Fibroblast of gingiva (primary cell): Measurements from ENCODE around the gene GPHN.

Experiments
- DNase-seq: peaks from one replicate; pipeline ENCODE4 v3.0.0-alpha.2; 2011; ENCODE audit warnings: low read depth

Gene GPHN

DNA sequence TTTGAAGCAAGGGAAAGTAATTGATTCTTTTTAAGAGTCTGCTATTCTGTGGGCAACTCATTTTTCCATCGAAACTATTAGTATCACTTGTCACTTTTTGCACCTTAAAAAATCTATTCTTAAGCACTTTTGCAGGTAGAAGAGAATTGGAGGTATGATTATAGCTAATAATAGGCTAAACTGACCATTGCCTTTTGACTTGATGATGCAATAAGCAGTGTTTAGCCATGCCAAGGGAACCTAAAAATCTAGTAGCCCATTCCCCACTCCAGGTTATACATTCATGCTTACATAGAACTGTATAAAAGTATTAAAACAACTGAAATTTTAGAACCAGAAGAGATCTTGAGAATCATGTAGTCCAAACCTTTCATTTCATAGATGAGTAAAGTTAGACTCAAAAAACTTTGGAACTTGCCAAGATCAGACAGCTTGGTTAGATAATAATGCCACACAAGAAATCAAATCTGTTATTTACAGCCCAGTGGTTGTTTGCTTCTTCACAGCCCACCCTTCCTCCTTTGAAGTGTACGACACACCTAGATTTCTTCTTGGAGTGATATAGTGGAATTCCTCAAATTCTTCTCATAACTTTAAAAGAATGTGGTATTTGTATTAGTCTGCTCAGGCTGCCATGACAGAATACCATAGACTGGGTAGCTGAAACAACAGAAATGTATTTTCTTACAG, 659.6 kb downstream of the GPHN start:
- DNase-seq: no peak

DNA sequence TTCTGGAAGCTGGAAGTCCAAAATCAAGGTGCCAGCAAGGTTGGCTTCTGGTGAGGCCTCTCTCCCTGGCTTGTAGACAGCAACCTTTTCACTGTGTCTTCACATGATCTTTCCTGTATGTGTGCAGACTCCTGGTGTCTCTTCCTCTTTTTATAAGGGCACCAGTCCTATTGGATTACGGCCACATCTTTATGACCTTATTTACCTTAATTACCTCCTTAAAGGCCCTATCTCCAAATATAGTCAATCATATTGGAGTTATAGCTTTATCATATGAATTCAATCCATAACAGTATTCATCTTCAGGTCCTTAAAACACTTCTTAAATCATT, 660.1 kb downstream of the GPHN start:
- no peak for DNase-seq

DNA sequence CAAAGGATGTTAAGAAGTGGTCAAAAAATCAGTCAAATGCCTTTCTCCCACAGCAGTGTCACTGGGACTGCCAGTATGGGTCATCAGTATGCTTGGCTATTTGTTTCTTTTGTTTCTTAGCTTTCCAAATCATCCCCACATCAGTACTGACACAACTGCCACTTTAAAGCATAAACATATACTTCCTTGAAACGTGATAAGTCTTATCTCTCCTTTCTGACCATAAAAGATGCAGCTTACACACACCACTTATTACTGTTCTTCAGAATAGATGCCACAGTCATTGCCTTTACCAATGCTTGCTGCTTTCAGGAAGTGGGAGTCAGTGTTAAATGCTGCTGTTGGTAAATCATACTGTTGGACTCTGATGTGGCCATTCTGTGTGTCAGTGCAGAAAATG, 662.7 kb downstream of the GPHN start:
- DNase-seq: no peak

DNA sequence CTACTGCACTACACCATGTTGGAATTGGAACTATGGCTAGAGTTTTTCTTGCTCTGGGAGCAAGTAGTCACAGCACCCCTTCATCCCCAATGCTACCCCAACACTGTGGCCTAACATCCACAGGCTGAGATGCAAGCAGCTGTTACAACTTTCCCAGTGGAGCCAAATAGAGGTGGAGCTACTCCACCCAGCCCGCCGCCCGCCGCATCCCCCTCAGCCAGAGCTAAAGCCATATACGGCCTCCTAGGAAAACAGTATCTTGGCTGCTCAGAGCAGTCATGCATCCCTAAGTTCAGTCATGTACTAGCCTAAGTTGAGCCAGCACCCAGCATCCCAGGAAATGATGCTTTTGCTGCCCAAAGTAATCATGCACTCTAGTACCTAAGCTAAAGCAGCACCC, 664.1 kb downstream of the GPHN start:
- DNase-seq: no peak

DNA sequence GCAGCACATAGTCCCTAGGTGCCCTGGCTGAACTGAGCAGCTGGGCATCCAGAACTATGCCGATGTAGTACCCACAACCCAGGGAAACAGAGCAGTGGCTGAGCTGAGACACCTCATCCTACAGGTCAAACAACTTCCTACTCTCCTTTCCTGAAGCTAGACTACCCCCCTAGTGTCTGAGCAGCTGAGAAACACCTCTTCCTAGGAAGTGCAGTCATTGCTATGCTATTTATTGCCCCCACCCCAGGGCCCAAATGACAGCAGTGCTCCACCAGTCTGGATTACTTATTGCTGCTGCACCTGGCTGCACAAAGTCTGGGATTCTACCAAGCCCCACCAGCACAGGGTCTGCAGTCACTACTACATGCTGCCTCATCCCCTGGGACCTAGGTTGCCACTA, 664.6 kb downstream of the GPHN start:
- no peak for DNase-seq

DNA sequence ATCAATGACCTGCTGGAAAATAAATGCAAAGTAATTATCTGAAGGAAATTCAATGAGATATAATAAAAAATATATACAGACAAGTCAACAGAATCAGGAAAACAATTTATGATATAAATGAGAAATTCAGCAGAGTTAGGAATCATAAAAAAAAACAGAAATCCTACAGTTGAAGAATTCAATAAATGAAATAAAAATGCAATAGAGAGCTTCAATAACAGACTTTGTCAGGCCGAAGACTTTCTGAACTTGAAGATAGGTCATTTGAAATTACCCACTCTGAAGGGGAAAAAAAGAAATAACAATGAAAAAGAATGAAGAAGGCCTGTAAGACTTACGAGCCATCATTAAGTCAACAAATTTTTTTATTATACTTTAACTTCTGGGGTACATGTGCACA, 665.8 kb downstream of the GPHN start:
- DNase-seq: no peak

DNA sequence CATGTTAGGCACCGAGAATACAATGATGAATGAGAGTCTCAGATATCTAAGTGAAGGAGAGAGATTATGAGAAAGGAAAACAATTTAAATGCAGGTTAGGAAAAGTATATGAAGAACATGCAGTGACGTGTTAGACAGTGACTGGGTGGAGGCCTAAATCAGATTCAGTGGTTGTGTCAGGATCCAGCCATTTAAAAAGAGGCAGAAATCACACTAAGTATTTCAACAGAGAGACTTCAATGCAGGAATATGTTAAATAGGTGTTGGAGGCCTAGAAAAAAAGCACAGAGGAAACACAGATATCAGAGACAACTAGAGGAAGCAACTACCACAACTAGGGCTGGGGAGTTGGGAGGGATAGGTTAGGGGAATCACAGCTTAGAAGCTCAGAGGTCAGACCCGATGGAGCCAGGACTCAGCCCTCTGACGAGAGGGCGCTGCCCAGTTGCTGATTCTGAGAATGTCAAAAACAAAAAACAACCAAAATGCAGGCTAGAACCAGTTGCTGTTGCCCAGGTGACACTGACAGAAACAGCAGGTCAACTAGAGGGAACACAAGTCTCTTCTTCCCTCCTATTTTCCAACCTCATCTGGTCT, 678.3 kb downstream of the GPHN start:
- no peak for DNase-seq

DNA sequence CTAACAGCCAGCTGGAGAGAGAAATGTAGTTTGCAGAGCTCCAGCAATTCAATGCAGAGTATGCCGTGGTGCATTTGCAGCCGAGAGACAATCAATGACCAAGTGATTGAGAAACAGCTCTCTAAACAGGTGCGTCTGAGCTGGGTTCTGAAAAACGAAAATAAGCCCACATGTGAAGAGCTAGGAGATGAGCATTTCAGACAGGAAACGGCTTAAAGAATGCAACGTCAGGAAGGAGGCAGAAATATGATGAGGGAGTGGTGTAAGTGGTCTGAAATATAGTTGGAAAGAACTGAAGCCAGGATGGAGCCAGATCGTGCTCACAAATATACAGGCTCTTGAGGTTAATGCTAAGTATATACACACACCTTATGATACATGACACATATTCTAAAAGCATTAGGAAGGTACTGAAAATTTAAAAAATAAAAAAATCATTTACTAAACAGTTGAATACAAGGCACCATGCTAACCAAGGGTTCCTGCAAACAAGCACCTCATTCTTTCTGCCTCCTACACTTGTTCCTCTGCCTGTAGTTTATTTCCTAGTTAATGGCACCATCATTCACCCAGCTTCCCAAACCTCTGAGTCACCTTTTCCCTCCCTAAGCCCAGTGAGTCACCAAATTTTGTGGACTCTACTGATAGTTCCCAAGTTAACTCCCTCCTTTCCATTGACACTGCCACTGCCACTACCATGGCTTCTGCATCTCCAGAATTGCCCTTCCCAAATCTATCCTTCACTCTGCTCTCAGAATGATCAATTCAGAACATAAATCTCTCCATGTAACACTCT, 679.0 kb downstream of the GPHN start:
- DNase-seq: peak; percentile 17

DNA sequence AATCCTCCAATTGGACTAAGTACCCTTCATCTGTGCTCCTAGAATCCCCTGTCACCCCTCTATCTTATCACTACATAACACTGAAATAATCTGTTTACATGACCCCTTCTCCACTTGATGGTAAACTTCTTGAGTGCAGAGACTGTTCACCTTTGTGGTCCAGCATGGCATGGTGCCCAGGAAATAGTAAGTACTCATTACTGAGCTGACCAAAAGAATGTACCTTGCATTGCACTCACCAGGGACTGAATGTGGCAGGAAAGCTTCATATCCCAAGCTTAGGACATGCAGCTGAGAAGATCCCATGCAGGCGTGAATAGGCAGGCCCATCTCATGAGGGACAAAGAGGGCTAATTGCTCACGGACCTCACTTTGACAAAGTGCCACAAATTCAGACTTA, 679.9 kb downstream of the GPHN start:
- DNase-seq: no peak

DNA sequence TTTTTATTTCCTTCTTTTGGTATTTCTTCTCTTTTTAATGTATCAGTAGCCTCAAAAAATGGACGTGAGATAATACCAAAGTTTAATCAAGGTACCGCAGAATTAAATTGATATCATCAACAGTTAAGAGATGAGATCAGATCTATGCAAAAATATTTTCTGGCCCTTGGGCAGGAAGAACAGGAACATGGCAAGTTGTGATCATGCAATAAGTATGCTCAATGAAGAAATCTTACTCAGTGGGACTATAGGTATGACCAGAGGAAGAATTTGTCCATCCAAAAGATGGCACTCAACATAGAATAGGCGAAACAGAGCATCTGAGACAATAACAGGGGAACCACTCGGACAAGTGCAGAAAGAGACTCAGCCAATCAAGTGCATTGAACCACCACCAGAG, 680.4 kb downstream of the GPHN start:
- DNase-seq: no peak

DNA sequence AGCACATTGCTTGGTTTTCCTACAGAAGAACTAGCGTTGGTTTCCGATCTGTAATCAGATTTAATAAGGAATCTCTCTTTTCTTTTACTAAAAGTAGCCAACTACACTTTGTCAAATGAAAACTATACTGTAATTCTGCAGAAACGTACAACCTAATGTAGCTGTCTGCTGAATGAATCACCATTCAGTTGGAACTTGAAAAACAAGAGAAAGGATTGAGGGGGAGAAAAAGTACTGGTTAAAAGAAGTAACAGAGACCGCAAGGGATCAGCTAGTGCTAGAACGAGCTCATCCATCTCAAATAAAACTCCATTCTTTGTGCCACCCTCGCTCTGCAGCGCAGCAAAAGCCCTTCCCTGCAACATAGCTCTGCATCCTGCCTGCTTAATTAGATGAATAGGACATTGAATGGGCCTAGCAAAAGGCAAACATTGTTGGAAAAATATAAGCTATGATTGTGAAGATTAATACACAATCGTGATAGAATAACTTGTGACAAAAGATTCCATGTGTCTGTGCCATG, 683.9 kb downstream of the GPHN start:
- no peak for DNase-seq

DNA sequence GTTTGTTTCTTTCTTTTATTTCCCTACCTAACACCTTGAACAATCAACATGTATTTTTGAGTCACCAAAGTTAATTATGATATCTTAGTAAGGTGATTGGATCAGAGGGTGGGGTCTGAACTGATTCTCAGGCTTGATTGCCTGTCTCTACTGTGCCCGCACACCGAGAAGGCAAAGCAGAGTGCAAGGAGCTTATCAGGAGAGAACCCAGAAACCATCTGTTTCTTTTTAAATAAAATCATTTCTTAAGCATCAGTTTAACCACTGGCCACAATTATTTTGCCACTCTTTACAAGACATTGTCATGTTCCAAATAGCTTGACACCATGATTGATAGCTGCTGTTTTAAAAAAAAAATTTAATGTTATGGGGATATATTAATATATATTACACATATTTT, 684.4 kb downstream of the GPHN start:
- DNase-seq: no peak

DNA sequence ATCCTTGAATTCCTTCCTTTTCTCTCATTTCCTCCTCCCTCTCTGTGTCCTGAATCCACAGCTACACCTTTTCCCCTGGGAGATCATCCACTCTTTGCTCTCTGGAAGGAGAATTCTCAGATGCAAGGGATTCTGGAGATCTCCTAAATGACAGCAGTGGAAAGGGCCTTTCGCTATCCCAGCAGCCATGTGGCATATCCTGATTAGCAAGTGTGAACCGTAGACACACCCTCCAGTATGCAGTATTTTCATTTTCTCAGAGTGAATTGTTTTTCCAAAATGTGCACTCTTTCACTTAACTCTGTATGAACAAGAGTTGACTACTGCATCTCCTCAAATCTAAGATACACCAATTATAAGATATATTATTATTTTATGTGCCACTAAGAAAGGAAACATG, 687.3 kb downstream of the GPHN start:
- no peak for DNase-seq

DNA sequence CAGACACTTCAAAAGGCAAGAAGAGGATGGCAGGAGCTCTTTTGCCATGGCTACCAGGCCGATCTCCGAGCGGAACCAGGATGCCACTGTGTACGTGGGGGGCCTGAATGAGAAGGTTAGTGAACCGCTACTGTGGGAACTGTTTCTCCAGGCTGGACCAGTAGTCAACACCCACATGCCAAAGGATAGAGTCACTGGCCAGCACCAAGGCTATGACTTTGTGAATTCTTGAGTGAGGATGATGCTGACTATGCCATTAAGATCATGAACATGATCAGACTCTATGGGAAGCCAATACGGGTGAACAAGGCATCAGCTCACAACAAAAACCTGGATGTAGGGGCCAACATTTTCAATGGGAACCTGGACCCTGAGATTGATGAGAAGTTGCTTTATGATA, 691.1 kb downstream of the GPHN start:
- DNase-seq: no peak

DNA sequence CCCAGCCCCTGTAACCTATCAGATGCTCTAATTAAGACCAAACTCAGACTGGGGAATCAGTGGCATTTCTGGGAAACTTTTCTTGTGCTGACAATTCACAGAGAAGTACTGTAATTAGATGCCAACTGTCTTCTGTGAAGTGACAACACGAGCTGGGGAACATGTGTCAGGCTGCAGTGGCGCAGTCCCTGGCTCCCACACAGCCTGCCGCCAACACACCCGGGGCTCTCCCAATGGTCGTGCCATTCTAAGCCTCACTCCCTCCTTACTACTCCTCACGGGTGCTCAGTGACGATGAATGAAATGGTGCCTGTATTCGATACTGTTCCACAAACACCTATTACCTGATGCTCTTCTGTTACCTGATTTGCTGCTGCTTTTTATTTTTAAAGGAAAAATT, 699.9 kb downstream of the GPHN start:
- no peak for DNase-seq

DNA sequence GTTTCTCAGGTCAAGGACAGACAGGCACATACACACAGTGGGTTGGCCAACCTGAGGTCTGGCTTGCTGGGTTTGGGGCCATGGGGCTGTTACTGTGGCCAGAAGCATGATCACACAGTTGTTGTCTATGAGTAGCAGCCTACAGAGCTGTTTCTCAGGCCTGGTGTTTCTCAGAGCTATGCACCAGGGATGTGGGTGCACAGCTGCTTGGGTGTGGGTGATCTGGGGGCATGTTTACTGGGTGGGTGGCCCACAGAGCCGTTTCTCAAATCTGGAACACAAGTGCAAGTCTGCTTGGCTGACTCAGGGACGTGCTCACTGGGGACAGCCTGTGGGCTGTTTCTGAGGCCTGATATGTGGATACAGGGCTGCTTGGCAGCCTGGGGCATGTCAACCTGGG, 710.2 kb downstream of the GPHN start:
- DNase-seq: no peak

DNA sequence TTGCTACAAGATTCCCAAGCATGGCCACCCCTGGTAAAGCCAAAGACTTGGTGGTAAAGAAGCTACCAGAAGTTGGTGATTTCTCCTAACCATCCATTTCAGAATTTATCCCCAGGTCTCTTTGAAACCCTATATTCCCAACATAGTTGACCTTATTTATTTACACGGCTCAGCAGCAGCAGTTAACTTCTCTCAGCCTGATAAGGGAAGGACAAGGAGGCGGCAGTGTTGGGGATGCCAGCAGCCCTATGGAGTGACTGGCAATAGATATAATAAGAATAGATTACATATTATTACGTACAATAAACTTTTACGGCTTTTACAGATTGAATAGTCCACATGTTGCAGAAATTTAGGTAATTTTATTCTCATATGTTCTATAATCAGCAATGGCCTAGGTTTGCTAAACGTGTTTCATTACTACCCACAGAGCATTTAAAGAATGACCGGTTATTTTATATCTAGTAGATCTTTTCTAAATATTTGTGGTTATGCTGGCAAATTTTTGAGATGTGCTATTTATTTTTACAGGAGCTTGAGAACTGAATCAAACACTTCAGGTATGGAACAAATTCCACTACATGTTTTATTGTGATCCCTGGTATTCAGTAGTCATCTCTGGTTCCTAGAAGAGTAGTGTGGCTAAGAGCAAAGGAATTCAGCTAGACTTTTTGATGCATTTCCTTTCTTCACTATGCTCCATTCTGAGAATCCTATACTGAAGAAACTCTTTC, 713.5 kb downstream of the GPHN start:
- peak; percentile 30 for DNase-seq

DNA sequence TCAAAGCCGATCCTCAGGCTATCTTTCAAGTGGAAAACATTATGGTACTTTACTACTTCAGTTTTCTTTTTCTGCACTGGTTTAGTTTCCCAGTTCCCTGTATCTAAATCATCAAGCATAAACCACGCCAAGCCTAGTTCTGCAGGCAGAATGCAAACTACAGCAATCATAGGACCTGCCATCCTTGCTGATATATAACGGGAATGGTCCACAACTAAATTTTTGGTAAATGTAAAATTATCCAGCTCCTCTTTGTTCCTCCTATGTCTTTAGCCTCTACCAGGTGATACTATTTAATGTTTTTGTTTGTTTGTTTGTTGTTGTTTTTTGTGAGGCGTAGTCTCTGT, 714.0 kb downstream of the GPHN start:
- no peak for DNase-seq

DNA sequence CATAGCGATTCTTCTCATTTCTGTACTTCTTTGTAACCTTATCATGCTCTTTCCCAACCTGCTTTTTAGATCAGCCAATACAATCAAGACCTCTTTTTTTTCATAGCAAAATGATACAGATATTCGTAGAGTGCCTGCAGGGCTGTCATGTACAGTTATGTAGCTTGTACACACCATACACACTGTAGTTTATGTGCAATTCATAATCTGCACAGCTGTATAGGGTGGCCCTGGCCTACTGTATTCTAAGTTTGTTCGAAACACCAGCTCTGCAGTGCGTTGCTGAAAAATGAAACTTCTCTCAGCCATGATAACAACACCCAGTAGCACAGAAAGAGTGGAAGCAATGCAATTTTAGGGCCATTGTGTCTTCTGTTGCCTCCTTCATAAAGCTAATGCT, 717.6 kb downstream of the GPHN start:
- no peak for DNase-seq

DNA sequence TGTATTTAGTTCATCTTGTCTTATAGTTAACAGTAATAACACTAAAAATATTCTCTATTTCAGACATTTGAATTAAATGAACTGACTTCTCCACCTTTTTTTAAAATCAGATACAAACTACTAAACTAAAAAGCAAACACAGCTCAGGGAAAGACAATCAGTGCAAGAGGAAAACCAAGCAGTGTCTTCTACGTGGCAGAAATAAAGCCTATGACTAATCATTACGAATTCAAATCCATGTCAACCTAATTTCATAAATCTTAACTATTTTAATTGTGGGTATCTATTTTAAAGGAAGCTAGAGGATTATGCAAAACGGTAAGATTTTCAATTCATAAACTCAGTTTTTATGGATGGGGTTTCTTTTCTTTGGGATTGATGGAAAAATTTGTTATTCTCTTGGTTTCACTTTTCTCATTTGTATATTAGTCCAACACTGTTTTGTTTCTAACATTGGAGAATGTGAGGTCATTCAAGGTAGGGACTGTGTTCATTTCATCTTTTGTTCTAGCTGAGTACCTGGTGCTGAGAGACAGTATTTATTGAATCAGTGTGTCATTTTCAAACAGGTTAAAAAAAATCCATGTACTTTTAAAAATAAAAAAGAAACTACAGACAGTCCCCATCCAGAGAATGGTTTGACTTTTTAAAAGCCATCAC, 720.5 kb downstream of the GPHN start:
- peak; percentile 7 for DNase-seq
